WI38 (cell line): Measurements from ENCODE around the gene USP15.

ENCODE experiments used
- H3K4me3 ChIP-seq: 2 replicates; pipeline ENCODE4 v1.5.1; 2011; ENCODE audit warnings: low read depth, mild to moderate bottlenecking, control low read depth, low read length
- CTCF ChIP-seq: IDR thresholded peaks from 2 replicates; pipeline ENCODE4 v1.5.1; 2012; ENCODE audit warnings: low read depth, mild to moderate bottlenecking, control low read depth, low read length

The USP15 gene

GRCh38 chr12:62306569-62307530, 46.6 kb downstream of the USP15 start:
- no peak overlapping the region for H3K4me3 ChIP-seq
- no peak for TF ChIP-seq CTCF

- H3K4me3 ChIP-seq = no peak overlapping the region
- TF ChIP-seq CTCF = no peak
These were observed 48.0 kb downstream of the USP15 start for GRCh38 chr12:62308201-62308600.

- H3K4me3 ChIP-seq = no peak overlapping the region
- TF ChIP-seq CTCF = no peak
These were observed 53.6 kb downstream of the USP15 start for GRCh38 chr12:62313727-62314380.

- H3K4me3 ChIP-seq = no peak overlapping the region
- no peak for TF ChIP-seq CTCF
These were observed 56.8 kb downstream of the USP15 start for GRCh38 chr12:62317017-62317416.

GRCh38 chr12:62319058-62319457, 58.9 kb downstream of the USP15 start:
- no peak for TF ChIP-seq CTCF
- no peak overlapping the region for H3K4me3 ChIP-seq

- TF ChIP-seq CTCF = no peak
- H3K4me3 ChIP-seq = no peak overlapping the region
These were observed 59.9 kb downstream of the USP15 start for GRCh38 chr12:62320054-62320453.

GRCh38 chr12:62323386-62323785, 63.2 kb downstream of the USP15 start:
- no peak overlapping the region for H3K4me3 ChIP-seq
- TF ChIP-seq CTCF = no peak
